Testis (tissue), 2 donors: ENCODE data around the gene ABCA13.

Source experiments
- CTCF ChIP-seq, 3 experiments: fragments of 450-650 bp in 2 of 3; fragments of 200-600 bp in 1 of 3; sonication (generic) in 1 of 3; IDR thresholded peaks; one replicate each; pipeline ENCODE4 v1.5.1; 2016 to 2019; ENCODE audit warnings: antibody characterized with exemption in 3 of 3, mild to moderate bottlenecking in 2 of 3, moderate library complexity in 1 of 3
- POLR2A ChIP-seq: fragments of 450-650 bp; IDR thresholded peaks from one replicate; pipeline ENCODE4 v1.6.1; 2017; ENCODE audit warnings: antibody characterized with exemption, mild to moderate bottlenecking, moderate library complexity

- TF ChIP-seq CTCF (IDR thresholded peaks at IDR 0.05) (no peak), POLR2A (no peak)
Measured at GRCh38 chr7:48262606-48263310, 91.5 kb downstream of the ABCA13 start.
